Endothelial cell of umbilical vein (primary cell): ENCODE data around the gene PDCD11. TPM values are rescaled to one million over a fixed set of nuclear protein-coding genes. Genes with fewer than 3 reads are reported as not detected.

Source experiments
- BruUV-seq: library from RNA; stranded (reverse); fragments of 400-500 nt; replicated peaks from 2 replicates; lab custom pipeline; 2021; lab: Mats Ljungman, UMichigan
- CTCF ChIA-PET: fragments of 300-600, 350-600 bp; sonication (Branson Sonifier 250); formaldehyde crosslinking; loops from one replicate; lab custom pipeline; 2021; ENCODE audit warnings: antibody characterized with exemption, inconsistent platforms; lab: Charles Lee
- POLR2A ChIA-PET: fragments of 300-600, 350-600 bp; sonication (Branson Sonifier 250); formaldehyde crosslinking; loops from one replicate; lab custom pipeline; 2021; ENCODE audit warnings: antibody characterized with exemption, inconsistent platforms; lab: Charles Lee
- DNase-seq: peaks from one replicate; pipeline ENCODE4 v3.0.0-alpha.2; 2011; ENCODE audit warnings: low read depth, low spot score
- FAIRE-seq: peaks from 2 replicates; lab custom pipeline; 2011; peaks lifted over from hg19 to GRCh38; lab: Jason Lieb, UNC
- H2AFZ ChIP-seq: 2 replicates; pipeline ENCODE4 v1.6.0; 2012; ENCODE audit warnings: low read depth, low read length, control low read depth, inconsistent platforms
- H3K27ac ChIP-seq: 2 replicates; pipeline ENCODE4 v1.5.1; 2011; ENCODE audit warnings: low read depth, mild to moderate bottlenecking, control low read depth, low read length, moderate library complexity; ENCODE audit not compliant: insufficient read depth
- H3K27me3 ChIP-seq, 2 experiments: 2 replicates each; pipeline versions ENCODE4 v1.6.0 to v1.6.1; 2011; ENCODE audit warnings: low read length in 2 of 2, mixed read lengths in 1 of 2; ENCODE audit not compliant: control insufficient read depth in 2 of 2, insufficient read depth in 2 of 2
- H3K36me3 ChIP-seq, 2 experiments: 2 replicates in 1 of 2; 3 replicates in 1 of 2; pipeline ENCODE4 v1.5.1; 2011; ENCODE audit warnings: low read length in 2 of 2, mild to moderate bottlenecking in 1 of 2, moderate library complexity in 1 of 2; ENCODE audit not compliant: control insufficient read depth in 2 of 2, insufficient read depth in 2 of 2; ENCODE audit errors: extremely low read depth in 1 of 2
- H3K4me1 ChIP-seq: 3 replicates; pipeline ENCODE4 v1.5.1; 2011; ENCODE audit warnings: mild to moderate bottlenecking, low read length; ENCODE audit not compliant: control insufficient read depth, insufficient read depth; ENCODE audit errors: extremely low read depth
- H3K4me2 ChIP-seq: 2 replicates; pipeline ENCODE4 v1.6.1; 2011; ENCODE audit warnings: low read length, control low read depth, mixed read lengths; ENCODE audit not compliant: insufficient read depth
- H3K4me3 ChIP-seq, 3 experiments: fragments of 200-600 bp in 1 of 3; sonication (generic), shearing (Covaris generic) in 1 of 3; replicated peaks in 1 of 3; 2 replicates each; pipeline ENCODE4 v1.5.1; 2011 to 2016; ENCODE audit warnings: control low read depth in 3 of 3, low read length in 3 of 3, mild to moderate bottlenecking in 2 of 3, inconsistent platforms in 1 of 3, low read depth in 1 of 3, moderate library complexity in 1 of 3; ENCODE audit not compliant: insufficient read depth in 1 of 3
- H3K79me2 ChIP-seq: 2 replicates; pipeline ENCODE4 v1.6.0; 2012; ENCODE audit warnings: low read length, inconsistent platforms; ENCODE audit not compliant: control insufficient read depth, insufficient read depth
- H3K9ac ChIP-seq: replicated peaks from 2 replicates; pipeline ENCODE3; 2011; ENCODE audit warnings: low read length, control low read depth; ENCODE audit not compliant: insufficient read depth; ENCODE audit errors: extremely low read depth
- H3K9me1 ChIP-seq: replicated peaks from 3 replicates; pipeline ENCODE4 v1.6.0; 2011; ENCODE audit warnings: mild to moderate bottlenecking, low read length; ENCODE audit not compliant: control insufficient read depth, insufficient read depth; ENCODE audit errors: extremely low read depth
- H3K9me3 ChIP-seq: replicated peaks from 2 replicates; pipeline ENCODE4 v1.5.1; 2012; ENCODE audit warnings: low read length, inconsistent platforms; ENCODE audit not compliant: control insufficient read depth, insufficient read depth
- H4K20me1 ChIP-seq: replicated peaks from 2 replicates; pipeline ENCODE3; 2011; ENCODE audit warnings: mild to moderate bottlenecking, low read length; ENCODE audit not compliant: control insufficient read depth, insufficient read depth; ENCODE audit errors: extremely low read depth
- EZH2 ChIP-seq: IDR thresholded peaks from 2 replicates; pipeline ENCODE4 v1.6.1; 2012; ENCODE audit warnings: borderline replicate concordance, low read depth, mild to moderate bottlenecking, moderate library complexity, low read length, inconsistent platforms; ENCODE audit not compliant: severe bottlenecking
- FOS ChIP-seq: IDR thresholded peaks from 2 replicates; pipeline ENCODE4 v1.6.1; 2011; ENCODE audit warnings: mild to moderate bottlenecking, low read length, moderate library complexity, borderline replicate concordance; ENCODE audit not compliant: insufficient read depth
- GATA2 ChIP-seq: IDR thresholded peaks from 2 replicates; pipeline ENCODE4 v1.7.0; 2011; ENCODE audit warnings: low read depth, mild to moderate bottlenecking, moderate library complexity, mixed read lengths, low read length; ENCODE audit not compliant: insufficient read length, insufficient read depth
- JUN ChIP-seq: IDR thresholded peaks from 2 replicates; pipeline ENCODE4 v1.6.1; 2011; ENCODE audit warnings: borderline replicate concordance, low read depth; ENCODE audit not compliant: insufficient read length, insufficient read depth
- MYC ChIP-seq: IDR thresholded peaks from one replicate; pipeline ENCODE4 v1.6.1; 2011; ENCODE audit warnings: mild to moderate bottlenecking, low read depth, low read length
- POLR2A ChIP-seq: IDR thresholded peaks from 2 replicates; pipeline ENCODE4 v1.6.1; 2012; ENCODE audit warnings: low read depth, mild to moderate bottlenecking, control low read depth, low read length
- POLR2AphosphoS5 ChIP-seq: IDR thresholded peaks from 2 replicates; pipeline ENCODE4 v1.6.1; 2012; ENCODE audit warnings: low read depth, mild to moderate bottlenecking, control low read depth, low read length, moderate library complexity; ENCODE audit not compliant: insufficient read depth
- dilution Hi-C: fragments of 300-500 bp; cut with MboI; formaldehyde crosslinking; loops from one replicate; pipeline ENCODE4 v1.15.0; 2019; ENCODE audit warnings: low sequenced_read_pairs; ENCODE audit not compliant: extremely low pct_ligation_motif_present
- intact Hi-C: fragments of 100-400 bp; cut with micrococcal nuclease; formaldehyde crosslinking; loops from one replicate; pipeline ENCODE4 v1.10.0; 2022
- polyA plus RNA-seq, 4 experiments: library from polyadenylated mRNA; depleted of rRNA in 3 of 4; stranded (reverse) in 3 of 4; unstranded in 1 of 4; fragments of >200 nt; gene quantifications; 2 replicates each; pipeline versions ENCODE4 v1.2.1 to v1.2.3, GENCODE V29; 2011 to 2012; ENCODE audit warnings: missing spikeins in 1 of 4
- total RNA-seq: library from RNA; stranded (reverse); gene quantifications from 2 replicates; pipeline ENCODE4 v1.2.3, GENCODE V29; 2021
- TF ChIP-seq, protein P1 (sequence below), 2 donors: IDR thresholded peaks; 1 replicate in 1 of 2; 2 replicates in 1 of 2; pipeline ENCODE4 v1.5.1; 2011; ENCODE audit warnings: low read length in 2 of 2, mild to moderate bottlenecking in 2 of 2, moderate library complexity in 2 of 2, control low read depth in 1 of 2, inconsistent platforms in 1 of 2, low read depth in 1 of 2; ENCODE audit not compliant: insufficient read depth in 1 of 2; ENCODE audit errors: extremely low read depth in 1 of 2
- TF ChIP-seq, protein P2 (sequence below): IDR thresholded peaks from 2 replicates; pipeline ENCODE4 v1.6.1; 2011; ENCODE audit not compliant: insufficient read depth, insufficient read length

PDCD11 gene
- total and polyA plus RNA-seq, 2 donors (not counting 3 experiments of a cell fraction or from before 2014, with no cell fraction given): 12.6 to 52.7 TPM

DNA sequence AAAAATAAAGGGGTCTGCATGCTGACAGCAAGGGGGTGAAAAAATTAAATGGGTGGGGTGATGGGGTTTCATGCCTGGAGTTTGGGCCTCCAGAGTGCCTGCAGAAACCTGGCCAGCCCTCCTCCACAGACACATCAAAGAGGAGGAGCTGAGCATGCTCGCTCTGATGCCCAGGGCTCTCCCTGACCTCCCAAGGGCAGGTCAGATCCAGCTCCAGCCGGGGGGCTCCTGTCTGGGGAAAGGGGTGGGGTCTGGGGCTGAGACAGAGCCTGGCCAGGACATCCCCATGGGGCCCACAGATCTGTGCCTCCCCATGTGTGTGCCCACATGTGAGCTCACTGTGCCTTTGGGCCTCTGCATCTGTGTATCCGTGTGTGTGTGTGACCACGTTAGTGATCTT is 63.2 kb downstream of the PDCD11 start:
- CTCF ChIA-PET: interaction anchor here (1.3 kb wide), 1 partner anchor 8 kb away, joined by 3 read pairs; the partner anchor contains the start of gene CALHM2
- TF ChIP-seq MYC (no peak), EZH2 (no peak), POLR2A (no peak), JUN (no peak), POLR2AphosphoS5 (no peak), FOS (no peak), GATA2 (no peak)
- TF ChIP-seq, protein P1, sequence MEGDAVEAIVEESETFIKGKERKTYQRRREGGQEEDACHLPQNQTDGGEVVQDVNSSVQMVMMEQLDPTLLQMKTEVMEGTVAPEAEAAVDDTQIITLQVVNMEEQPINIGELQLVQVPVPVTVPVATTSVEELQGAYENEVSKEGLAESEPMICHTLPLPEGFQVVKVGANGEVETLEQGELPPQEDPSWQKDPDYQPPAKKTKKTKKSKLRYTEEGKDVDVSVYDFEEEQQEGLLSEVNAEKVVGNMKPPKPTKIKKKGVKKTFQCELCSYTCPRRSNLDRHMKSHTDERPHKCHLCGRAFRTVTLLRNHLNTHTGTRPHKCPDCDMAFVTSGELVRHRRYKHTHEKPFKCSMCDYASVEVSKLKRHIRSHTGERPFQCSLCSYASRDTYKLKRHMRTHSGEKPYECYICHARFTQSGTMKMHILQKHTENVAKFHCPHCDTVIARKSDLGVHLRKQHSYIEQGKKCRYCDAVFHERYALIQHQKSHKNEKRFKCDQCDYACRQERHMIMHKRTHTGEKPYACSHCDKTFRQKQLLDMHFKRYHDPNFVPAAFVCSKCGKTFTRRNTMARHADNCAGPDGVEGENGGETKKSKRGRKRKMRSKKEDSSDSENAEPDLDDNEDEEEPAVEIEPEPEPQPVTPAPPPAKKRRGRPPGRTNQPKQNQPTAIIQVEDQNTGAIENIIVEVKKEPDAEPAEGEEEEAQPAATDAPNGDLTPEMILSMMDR (IDR thresholded peaks at IDR 0.05; ENCODE audit: extremely low read depth in 1 of 2, insufficient read depth in 1 of 2, low read depth in 1 of 2, low read length in 2 of 2): no peak
- TF ChIP-seq, protein P2, sequence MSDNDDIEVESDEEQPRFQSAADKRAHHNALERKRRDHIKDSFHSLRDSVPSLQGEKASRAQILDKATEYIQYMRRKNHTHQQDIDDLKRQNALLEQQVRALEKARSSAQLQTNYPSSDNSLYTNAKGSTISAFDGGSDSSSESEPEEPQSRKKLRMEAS: no peak
- intact Hi-C loops: no loop called here
- no TSS peak for BruUV-seq
- no peak overlapping the region for H3K4me3 ChIP-seq
- no peaks in the 10 kb centered on the region for H3K27me3 ChIP-seq
- FAIRE-seq (no peak), DNase-seq (no peak)
- H3K9me1 ChIP-seq: no peaks in the 10 kb centered on the region
- no peak overlapping the region for H2AFZ ChIP-seq
- H3K79me2 ChIP-seq: no peaks in the 10 kb centered on the region
- H3K36me3 ChIP-seq: no peaks in the 10 kb centered on the region
- H3K9ac ChIP-seq: no peak overlapping the region
- H3K4me2 ChIP-seq: no peak overlapping the region
- H3K27ac ChIP-seq: no peak overlapping the region
- dilution Hi-C loops: no loop called here
- POLR2A ChIA-PET: no interaction called here
- H3K4me1 ChIP-seq: no peaks in the 10 kb centered on the region
- H3K9me3 ChIP-seq: no peaks in the 10 kb centered on the region
- no peaks in the 10 kb centered on the region for H4K20me1 ChIP-seq
